GM18508 (cell line): ENCODE measurements around the gene CDK5RAP3.
A peak's percentile ranks its signal among the peaks of the same experiment; 100 is the strongest.
"Not testable (repeated sequence)": the region's sequence is repeated elsewhere in the genome, so short reads cannot be mapped to it uniquely, and the experiment has no call there.

Experiments
- ATAC-seq: cut with Tn5 transposase; IDR thresholded peaks from one replicate; pipeline ENCODE4 v1.9.1; 2021; ENCODE audit warnings: moderate number of reproducible peaks; ENCODE audit not compliant: insufficient read depth, unreplicated experiment

The CDK5RAP3 gene

GRCh38 chr17:47970725-47971499 lies at the start of gene CDK5RAP3:
Gene CDK5RAP3, plus strand, starts transcription at chr17:47971113. Its CDS starts 34 bp downstream, at chr17:47971147.
- peak; percentile 85 for ATAC-seq

- ATAC-seq, result no peak
These were observed 45.9 kb upstream of the CDK5RAP3 start for GRCh38 chr17:47924785-47925677.

GRCh38 chr17:47925678-47925988 lies 45.3 kb upstream of the CDK5RAP3 start:
- no peak for ATAC-seq

- ATAC-seq, result no peak
These were observed 43.0 kb upstream of the CDK5RAP3 start for GRCh38 chr17:47927821-47928400.

- ATAC-seq, result no peak
These were observed 42.5 kb upstream of the CDK5RAP3 start for GRCh38 chr17:47928415-47928814.

- ATAC-seq, result no peak
These were observed 41.5 kb upstream of the CDK5RAP3 start for GRCh38 chr17:47929218-47930000.

- ATAC-seq, result no peak
These were observed 39.1 kb upstream of the CDK5RAP3 start for GRCh38 chr17:47931848-47932247.

GRCh38 chr17:47934856-47935255 lies 36.1 kb upstream of the CDK5RAP3 start:
- no peak for ATAC-seq

- not testable (repeated sequence) for ATAC-seq
These were observed 35.4 kb upstream of the CDK5RAP3 start for GRCh38 chr17:47935468-47935867.

- ATAC-seq, result no peak
These were observed 35.0 kb upstream of the CDK5RAP3 start for GRCh38 chr17:47935961-47936360.

GRCh38 chr17:47937941-47938340 lies 33.0 kb upstream of the CDK5RAP3 start:
- ATAC-seq, result no peak

- ATAC-seq, result peak; percentile 85
These were observed 29.4 kb upstream of the CDK5RAP3 start, which contains the start of gene PNPO for GRCh38 chr17:47941246-47942095. Gene PNPO, plus strand, starts transcription at chr17:47941571. Its CDS starts 105 bp downstream, at chr17:47941676.

GRCh38 chr17:47942096-47942510 lies 28.8 kb upstream of the CDK5RAP3 start:
- ATAC-seq, result no peak

GRCh38 chr17:47942568-47942967 lies 28.3 kb upstream of the CDK5RAP3 start:
- ATAC-seq, result no peak

- ATAC-seq, result no peak
These were observed 25.8 kb upstream of the CDK5RAP3 start for GRCh38 chr17:47945080-47945479.

GRCh38 chr17:47945529-47946508 lies 25.1 kb upstream of the CDK5RAP3 start:
- ATAC-seq, result no peak

- no peak for ATAC-seq
These were observed 24.4 kb upstream of the CDK5RAP3 start for GRCh38 chr17:47946516-47946915.

- ATAC-seq, result no peak
These were observed 23.9 kb upstream of the CDK5RAP3 start for GRCh38 chr17:47946929-47947397.
